ENCODE data around the gene IDH2. TPM values are rescaled to one million over a fixed set of nuclear protein-coding genes. Genes with fewer than 3 reads are reported as not detected.

IDH2 gene
- total RNA-seq, 4 donors from 2014 or later: 89.9 to 184 (median 119) TPM

DNA sequence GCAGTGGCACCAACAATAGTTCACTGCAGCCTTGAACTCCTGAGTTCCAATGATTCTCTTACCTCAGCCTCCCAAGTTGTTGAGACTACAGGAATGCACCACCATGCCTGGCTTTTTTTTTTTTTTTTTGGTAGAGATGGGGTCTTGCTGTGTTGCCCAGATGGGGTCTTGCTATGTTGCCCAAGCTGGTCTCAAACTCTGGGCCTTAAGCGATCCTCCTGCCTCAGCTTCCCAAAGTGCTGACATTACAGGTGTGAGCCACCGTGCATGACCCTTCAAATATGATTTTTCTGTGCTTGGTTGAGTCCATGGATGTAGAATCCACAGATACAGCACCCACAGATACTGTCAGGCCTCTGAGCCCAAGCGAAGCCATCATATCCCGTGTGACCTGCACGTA is 30.2 kb upstream of the IDH2 start:
- no peaks in the 10 kb centered on the region for H3K9me3 ChIP-seq
- H3K4me1 ChIP-seq: no peaks in the 10 kb centered on the region
- no peaks in the 10 kb centered on the region for H3K27me3 ChIP-seq
- no peak overlapping the region for H3K27ac ChIP-seq
- DNase-seq: no peak
- no peaks in the 10 kb centered on the region for H3K36me3 ChIP-seq
- TF ChIP-seq, protein P1, sequence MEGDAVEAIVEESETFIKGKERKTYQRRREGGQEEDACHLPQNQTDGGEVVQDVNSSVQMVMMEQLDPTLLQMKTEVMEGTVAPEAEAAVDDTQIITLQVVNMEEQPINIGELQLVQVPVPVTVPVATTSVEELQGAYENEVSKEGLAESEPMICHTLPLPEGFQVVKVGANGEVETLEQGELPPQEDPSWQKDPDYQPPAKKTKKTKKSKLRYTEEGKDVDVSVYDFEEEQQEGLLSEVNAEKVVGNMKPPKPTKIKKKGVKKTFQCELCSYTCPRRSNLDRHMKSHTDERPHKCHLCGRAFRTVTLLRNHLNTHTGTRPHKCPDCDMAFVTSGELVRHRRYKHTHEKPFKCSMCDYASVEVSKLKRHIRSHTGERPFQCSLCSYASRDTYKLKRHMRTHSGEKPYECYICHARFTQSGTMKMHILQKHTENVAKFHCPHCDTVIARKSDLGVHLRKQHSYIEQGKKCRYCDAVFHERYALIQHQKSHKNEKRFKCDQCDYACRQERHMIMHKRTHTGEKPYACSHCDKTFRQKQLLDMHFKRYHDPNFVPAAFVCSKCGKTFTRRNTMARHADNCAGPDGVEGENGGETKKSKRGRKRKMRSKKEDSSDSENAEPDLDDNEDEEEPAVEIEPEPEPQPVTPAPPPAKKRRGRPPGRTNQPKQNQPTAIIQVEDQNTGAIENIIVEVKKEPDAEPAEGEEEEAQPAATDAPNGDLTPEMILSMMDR (IDR thresholded peaks at IDR 0.05): no peak
- no peak for TF ChIP-seq POLR2A (IDR thresholded peaks at IDR 0.05)
- H3K4me3 ChIP-seq: no peak overlapping the region

DNA sequence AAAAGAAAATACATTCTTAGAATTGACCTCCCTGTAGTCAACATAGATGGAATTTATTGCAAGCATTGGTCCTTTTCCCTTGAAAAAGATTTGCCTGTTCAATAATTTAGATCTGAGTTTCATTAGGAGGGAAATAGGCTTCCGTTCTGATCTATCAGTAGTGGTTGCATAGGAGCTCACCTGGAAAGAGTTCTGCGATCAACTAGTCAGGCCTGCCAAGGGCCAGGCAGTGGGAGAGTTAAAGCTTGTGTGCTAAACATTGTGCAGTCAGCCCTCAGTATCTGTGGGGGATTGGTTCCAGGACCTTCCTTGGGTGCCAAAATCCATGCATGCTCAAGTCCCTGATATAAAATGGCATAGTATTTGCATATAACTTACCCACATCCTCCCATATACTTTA is 29.6 kb upstream of the IDH2 start:
- no peak for TF ChIP-seq POLR2A (IDR thresholded peaks at IDR 0.05)
- TF ChIP-seq, protein P1 (IDR thresholded peaks at IDR 0.05): no peak
- no peaks in the 10 kb centered on the region for H3K36me3 ChIP-seq
- no peak overlapping the region for H3K4me3 ChIP-seq
- H3K9me3 ChIP-seq: no peaks in the 10 kb centered on the region
- no peak for DNase-seq
- no peaks in the 10 kb centered on the region for H3K27me3 ChIP-seq
- peaks cover 0 to 3% (median 0%) of the 10 kb centered on the region in 4 donors for H3K4me1 ChIP-seq
- no peak overlapping the region for H3K27ac ChIP-seq

DNA sequence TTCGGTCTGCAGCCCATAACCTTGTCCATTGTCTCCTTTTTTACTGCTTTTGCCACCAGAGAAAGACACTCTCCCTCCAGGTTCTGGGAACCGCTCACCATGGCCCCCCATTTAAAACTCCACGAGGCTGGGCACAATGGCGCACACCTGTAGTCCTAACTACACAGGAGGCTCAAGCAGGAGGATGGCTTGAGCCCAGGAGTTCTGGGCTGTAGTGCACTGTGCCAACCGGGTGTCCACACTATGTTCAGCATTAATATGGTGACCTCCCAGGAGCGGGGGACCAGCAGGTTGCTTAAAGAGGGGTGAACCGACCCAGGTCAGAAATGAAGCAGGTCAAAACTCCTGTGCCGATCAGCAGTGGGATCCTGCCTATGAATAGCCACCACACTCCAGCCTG is 28.0 kb upstream of the IDH2 start:
- Histone ChIP-seq H3K27me3 (no peaks in the 10 kb centered on the region), H3K4me3 (no peak overlapping the region), H3K27ac (no peak overlapping the region), H3K36me3 (no peaks in the 10 kb centered on the region), H3K4me1 (peaks cover 0 to 8% (median 0%) of the 10 kb centered on the region in 4 donors), H3K9me3 (no peaks in the 10 kb centered on the region)
- DNase-seq: no peak
- TF ChIP-seq, protein P1 (IDR thresholded peaks at IDR 0.05): no peak
- no peak for TF ChIP-seq POLR2A (IDR thresholded peaks at IDR 0.05)

DNA sequence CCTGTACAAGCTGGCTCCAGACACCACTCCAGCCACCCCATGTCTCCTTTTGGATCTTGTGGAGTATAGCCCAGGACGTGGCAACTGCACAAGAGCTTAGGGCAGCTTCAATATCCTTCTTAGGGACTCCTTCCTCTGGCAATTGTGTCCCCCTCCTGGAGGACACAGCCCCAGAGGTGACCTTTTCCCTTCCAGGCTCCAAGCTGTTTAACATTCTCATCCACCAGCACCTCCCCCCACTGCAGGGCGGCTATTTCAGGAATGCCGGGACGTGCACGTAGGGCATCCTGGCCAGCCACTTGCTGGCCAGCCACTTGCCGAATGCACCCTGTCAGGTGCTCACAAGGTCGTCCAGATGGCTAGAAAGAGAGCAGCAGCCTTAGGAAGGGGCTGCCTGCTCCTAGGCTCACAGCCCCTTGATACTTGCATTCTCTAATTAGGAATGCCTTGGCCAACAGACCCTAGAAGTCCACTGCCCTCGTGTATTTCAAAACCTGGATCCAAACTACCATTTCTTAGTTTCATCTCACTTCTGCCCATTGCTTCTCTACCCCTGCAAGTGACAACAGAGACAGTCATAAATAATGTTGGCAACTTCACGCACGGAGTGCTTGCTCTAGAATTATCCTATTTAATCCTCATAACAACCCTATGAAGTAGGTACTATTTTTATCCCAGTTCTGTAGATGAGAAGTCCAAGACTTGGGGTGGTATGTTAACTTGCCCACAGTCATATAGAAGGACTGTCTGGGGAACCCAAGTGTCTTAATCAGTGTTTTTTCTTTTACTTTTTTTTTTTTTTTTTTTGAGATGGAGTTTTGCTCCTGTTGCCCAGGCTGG is 24.5 kb upstream of the IDH2 start:
- no peak for TF ChIP-seq POLR2A (IDR thresholded peaks at IDR 0.05)
- TF ChIP-seq, protein P1 (IDR thresholded peaks at IDR 0.05): no peak
- Histone ChIP-seq H3K4me3 (no peak overlapping the region), H3K4me1 (peaks cover 0 to 8% (median 0%) of the 10 kb centered on the region in 4 donors), H3K27ac (no peak overlapping the region), H3K27me3 (no peaks in the 10 kb centered on the region), H3K9me3 (no peaks in the 10 kb centered on the region), H3K36me3 (no peaks in the 10 kb centered on the region)
- DNase-seq: no peak

DNA sequence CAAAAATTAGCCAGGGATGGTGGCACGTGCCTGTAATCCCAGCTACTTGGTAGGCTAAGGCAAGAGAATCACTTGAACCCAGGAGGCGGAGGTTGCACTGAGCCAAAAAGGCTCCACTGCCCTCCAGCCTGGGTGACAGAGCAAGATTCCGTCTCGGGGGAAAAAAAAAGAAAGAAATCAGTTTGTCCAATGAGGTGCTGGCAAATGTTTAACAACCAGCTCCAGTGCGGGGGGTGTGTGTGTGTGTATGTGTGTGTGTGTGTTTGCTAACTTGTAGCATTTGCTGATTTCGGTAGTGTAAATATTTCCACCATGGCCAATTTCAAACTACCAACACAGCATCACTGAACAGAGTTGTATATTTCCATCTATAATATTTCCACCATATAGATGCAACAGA is 23.8 kb upstream of the IDH2 start:
- Histone ChIP-seq H3K9me3 (no peaks in the 10 kb centered on the region), H3K27me3 (no peaks in the 10 kb centered on the region), H3K4me1 (peaks cover 0 to 8% (median 0%) of the 10 kb centered on the region in 4 donors), H3K36me3 (no peaks in the 10 kb centered on the region), H3K4me3 (no peak overlapping the region), H3K27ac (no peak overlapping the region)
- no peak for DNase-seq
- TF ChIP-seq POLR2A (IDR thresholded peaks at IDR 0.05): no peak
- TF ChIP-seq, protein P1 (IDR thresholded peaks at IDR 0.05): no peak
